ENCODE data around the gene DYSF. TPM values are rescaled to one million over a fixed set of nuclear protein-coding genes. Genes with fewer than 3 reads are reported as not detected.

DYSF gene
- total RNA-seq, 3 donors from 2014 or later: 2.0 to 19.4 (median 6.8) TPM

- no peaks in the 10 kb centered on the region for H3K9me3 ChIP-seq
- H3K4me3 ChIP-seq: no peak overlapping the region
- H3K36me3 ChIP-seq (ENCODE audit: low read depth): no peaks in the 10 kb centered on the region
- TF ChIP-seq CTCF (IDR thresholded peaks at IDR 0.05): no peak
- H3K4me1 ChIP-seq (ENCODE audit: low read depth): no peaks in the 10 kb centered on the region
- ATAC-seq (no peak), DNase-seq (no peak)
- intact Hi-C loops (cut with DNase I, micrococcal nuclease): no loop called here
Measured at GRCh38 chr2:71521436-71521950, 68.1 kb downstream of the DYSF start.

DNA sequence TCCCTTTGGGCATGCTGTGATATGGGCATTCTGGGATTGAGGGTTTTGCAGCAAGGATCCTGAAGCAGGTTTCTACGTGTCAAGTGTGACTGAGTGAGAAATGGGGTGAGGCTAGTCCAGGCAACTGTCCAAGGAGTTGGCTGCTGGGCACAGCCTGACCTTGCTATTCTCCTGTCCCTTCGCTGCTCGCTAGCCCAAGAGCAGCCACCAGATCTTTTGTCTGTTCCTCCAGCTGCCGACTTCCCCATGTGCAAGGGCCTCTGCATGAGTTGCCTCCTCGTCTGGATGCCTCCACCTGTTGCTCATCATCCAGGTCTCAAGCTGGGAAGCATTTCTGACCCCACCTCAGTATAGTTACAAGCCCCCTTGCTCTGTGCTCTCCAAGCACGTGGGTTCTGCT is 71.1 kb downstream of the DYSF start:
- no peak for DNase-seq
- ATAC-seq: no peak
- Histone ChIP-seq H3K9me3 (no peaks in the 10 kb centered on the region), H3K4me3 (no peak overlapping the region), H3K36me3 (ENCODE audit: low read depth) (no peaks in the 10 kb centered on the region), H3K4me1 (ENCODE audit: low read depth) (no peaks in the 10 kb centered on the region)
- intact Hi-C loops (cut with DNase I, micrococcal nuclease): no loop called here
- TF ChIP-seq CTCF (IDR thresholded peaks at IDR 0.05): no peak

DNA sequence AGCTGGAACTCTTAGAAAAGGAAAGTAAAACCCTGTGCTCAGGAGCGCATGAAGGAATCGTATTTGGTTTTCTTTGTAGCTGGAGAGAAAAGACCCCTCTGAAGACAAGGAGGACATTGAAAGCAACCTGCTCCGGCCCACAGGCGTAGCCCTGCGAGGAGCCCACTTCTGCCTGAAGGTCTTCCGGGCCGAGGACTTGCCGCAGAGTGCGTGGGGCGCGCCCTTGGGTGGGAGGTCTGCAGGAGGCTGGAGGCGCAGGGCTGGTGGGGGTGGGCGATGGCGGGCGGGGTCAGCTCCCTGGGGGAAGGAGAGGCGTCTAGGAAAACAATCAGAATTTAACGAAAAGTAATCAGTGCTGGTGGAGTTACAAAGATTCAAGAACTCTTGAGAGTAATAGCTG is 72.8 kb downstream of the DYSF start:
- no peak for TF ChIP-seq CTCF (IDR thresholded peaks at IDR 0.05)
- no peaks in the 10 kb centered on the region for H3K36me3 ChIP-seq (ENCODE audit: low read depth)
- no peak overlapping the region for H3K4me3 ChIP-seq
- ATAC-seq: no peak
- intact Hi-C loops (cut with DNase I, micrococcal nuclease): no loop called here
- no peak for DNase-seq
- H3K9me3 ChIP-seq: no peaks in the 10 kb centered on the region
- no peaks in the 10 kb centered on the region for H3K4me1 ChIP-seq (ENCODE audit: low read depth)

- Histone ChIP-seq H3K4me3 (no peak overlapping the region), H3K9me3 (no peaks in the 10 kb centered on the region), H3K4me1 (ENCODE audit: low read depth) (no peaks in the 10 kb centered on the region), H3K36me3 (ENCODE audit: low read depth) (no peaks in the 10 kb centered on the region)
- intact Hi-C loops (cut with DNase I, micrococcal nuclease): no loop called here
- DNase-seq (no peak), ATAC-seq (no peak)
- TF ChIP-seq CTCF (IDR thresholded peaks at IDR 0.05): no peak
Measured at GRCh38 chr2:71526975-71527374, 73.6 kb downstream of the DYSF start.

DNA sequence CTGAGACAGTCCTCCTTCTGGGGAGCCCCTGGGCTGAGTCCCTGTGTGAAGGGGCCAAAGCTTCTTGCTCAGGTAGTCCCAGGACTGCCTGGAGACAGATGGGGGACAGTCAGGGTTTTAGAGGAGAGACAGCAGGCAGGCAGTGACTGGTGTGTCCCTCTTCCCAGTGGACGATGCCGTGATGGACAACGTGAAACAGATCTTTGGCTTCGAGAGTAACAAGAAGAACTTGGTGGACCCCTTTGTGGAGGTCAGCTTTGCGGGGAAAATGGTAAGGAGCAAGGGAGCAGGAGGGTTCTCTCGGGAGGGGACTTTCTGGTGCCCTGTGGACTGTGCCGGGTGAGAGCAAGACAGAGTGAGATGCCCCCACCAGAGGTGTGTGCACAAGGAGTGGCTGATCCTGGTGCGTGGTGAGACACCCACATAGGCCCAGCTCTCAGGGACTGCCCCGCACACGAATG is 74.8 kb downstream of the DYSF start:
- Histone ChIP-seq H3K4me3 (no peak overlapping the region), H3K4me1 (ENCODE audit: low read depth) (no peaks in the 10 kb centered on the region), H3K36me3 (ENCODE audit: low read depth) (no peaks in the 10 kb centered on the region), H3K9me3 (no peaks in the 10 kb centered on the region)
- intact Hi-C loops (cut with DNase I, micrococcal nuclease): no loop called here
- TF ChIP-seq CTCF (IDR thresholded peaks at IDR 0.05): no peak
- DNase-seq (no peak), ATAC-seq (no peak)

- TF ChIP-seq CTCF (IDR thresholded peaks at IDR 0.05): no peak
- DNase-seq (no peak), ATAC-seq (no peak)
- no peaks in the 10 kb centered on the region for H3K36me3 ChIP-seq (ENCODE audit: low read depth)
- no peaks in the 10 kb centered on the region for H3K9me3 ChIP-seq
- intact Hi-C loops (cut with DNase I, micrococcal nuclease): no loop called here
- H3K4me3 ChIP-seq: no peak overlapping the region
- no peaks in the 10 kb centered on the region for H3K4me1 ChIP-seq (ENCODE audit: low read depth)
Measured at GRCh38 chr2:71528749-71529148, 75.4 kb downstream of the DYSF start.

All from mucosa of descending colon (tissue), 3 donors.